Testis (tissue), 2 donors: ENCODE data around the gene BUB1B.

Experiments
- POLR2A ChIP-seq: fragments of 450-650 bp; IDR thresholded peaks from one replicate; pipeline ENCODE4 v1.6.1; 2017; ENCODE audit warnings: antibody characterized with exemption, mild to moderate bottlenecking, moderate library complexity
- TF ChIP-seq, protein P1 (sequence below), 3 experiments: fragments of 450-650 bp in 2 of 3; fragments of 200-600 bp in 1 of 3; sonication (generic) in 1 of 3; IDR thresholded peaks; one replicate each; pipeline ENCODE4 v1.5.1; 2016 to 2019; ENCODE audit warnings: antibody characterized with exemption in 3 of 3, mild to moderate bottlenecking in 2 of 3, moderate library complexity in 1 of 3

DNA sequence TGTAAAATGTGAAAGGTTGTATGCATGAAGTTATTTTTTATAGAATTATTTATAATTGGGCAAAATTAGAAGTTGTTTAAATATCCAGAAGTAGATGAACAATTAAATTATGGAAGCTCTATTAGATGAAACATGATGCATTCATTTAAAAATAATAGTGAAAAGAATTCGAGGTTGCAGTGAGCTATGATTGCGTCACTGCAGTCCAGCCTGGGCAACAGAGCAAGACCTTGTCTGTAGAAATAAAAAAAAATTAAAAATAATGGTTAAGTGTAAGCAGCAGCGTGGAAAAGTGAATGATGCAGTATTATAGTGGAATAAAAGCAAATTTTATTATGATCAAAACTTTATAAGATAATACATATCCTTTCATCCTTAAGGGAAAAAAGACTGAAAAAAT lies 14.3 kb downstream of the BUB1B start:
- TF ChIP-seq POLR2A: no peak
- TF ChIP-seq, protein P1, sequence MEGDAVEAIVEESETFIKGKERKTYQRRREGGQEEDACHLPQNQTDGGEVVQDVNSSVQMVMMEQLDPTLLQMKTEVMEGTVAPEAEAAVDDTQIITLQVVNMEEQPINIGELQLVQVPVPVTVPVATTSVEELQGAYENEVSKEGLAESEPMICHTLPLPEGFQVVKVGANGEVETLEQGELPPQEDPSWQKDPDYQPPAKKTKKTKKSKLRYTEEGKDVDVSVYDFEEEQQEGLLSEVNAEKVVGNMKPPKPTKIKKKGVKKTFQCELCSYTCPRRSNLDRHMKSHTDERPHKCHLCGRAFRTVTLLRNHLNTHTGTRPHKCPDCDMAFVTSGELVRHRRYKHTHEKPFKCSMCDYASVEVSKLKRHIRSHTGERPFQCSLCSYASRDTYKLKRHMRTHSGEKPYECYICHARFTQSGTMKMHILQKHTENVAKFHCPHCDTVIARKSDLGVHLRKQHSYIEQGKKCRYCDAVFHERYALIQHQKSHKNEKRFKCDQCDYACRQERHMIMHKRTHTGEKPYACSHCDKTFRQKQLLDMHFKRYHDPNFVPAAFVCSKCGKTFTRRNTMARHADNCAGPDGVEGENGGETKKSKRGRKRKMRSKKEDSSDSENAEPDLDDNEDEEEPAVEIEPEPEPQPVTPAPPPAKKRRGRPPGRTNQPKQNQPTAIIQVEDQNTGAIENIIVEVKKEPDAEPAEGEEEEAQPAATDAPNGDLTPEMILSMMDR (IDR thresholded peaks at IDR 0.05): no peak
